NT2/D1 (cell line): Measurements from ENCODE around the gene RETREG3.

Experiments
- YY1 ChIP-seq: IDR thresholded peaks from 2 replicates; pipeline ENCODE4 v1.6.1; 2011; ENCODE audit not compliant: insufficient read length, insufficient read depth
- ZNF274 ChIP-seq: IDR thresholded peaks from 2 replicates; pipeline ENCODE4 v1.6.1; 2011; ENCODE audit warnings: mild to moderate bottlenecking, low read depth, low read length

DNA sequence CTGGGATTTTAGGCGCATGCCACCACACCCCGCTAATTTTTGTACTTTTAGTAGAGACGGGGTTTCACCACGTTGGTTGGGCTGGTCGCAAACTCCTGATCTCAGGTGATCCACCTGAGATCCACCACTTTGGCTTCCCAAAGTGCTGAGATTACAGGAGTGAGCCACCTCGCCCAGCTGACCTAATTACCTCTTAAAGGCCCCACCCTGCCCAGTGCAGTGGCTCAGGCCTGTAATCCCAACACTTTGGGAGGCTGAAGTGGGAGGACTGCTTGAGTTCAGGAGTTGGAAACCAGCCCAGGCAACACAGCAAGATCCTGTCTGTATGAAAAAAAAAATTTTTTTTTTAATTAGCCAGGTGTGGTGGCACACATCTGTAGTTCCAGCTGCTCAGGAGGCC lies 50.1 kb downstream of the RETREG3 start:
- TF ChIP-seq ZNF274 (no peak), YY1 (no peak)
